ENCODE data around the gene CELF3. TPM values are rescaled to one million over a fixed set of nuclear protein-coding genes. Genes with fewer than 3 reads are reported as not detected.

The CELF3 gene
- total RNA-seq, 1 donor from 2014 or later, result not detected

DNA sequence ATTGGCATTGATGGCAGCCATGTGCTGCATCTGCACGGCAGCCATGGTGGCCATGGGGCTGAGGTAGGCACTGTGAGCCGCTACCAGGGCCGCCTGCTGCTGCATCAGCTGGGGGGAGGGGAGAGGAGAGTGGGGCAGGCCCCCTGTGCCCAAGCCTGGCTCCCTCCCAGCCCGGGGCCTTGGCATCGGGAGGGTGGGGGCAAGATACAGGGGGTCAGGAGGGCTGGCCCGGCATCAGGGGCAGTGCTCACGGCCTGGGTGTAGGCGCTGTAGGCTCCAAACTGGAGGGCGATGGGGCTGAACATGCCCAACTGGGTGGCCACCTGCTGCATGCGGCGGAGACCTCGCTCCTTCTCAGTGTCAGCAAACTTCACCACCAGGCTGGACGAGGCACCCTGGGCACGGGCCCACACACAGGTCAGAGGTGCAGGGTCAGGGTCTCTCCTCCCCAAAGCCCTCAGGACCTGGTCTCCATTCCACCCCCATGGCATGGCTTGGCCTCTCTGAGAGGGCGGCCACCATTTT lies 9.0 kb downstream of the CELF3 start:
- no peak for ATAC-seq
- intact Hi-C loops (cut with DNase I), result no loop called here
- DNase-seq, result no peak

DNA sequence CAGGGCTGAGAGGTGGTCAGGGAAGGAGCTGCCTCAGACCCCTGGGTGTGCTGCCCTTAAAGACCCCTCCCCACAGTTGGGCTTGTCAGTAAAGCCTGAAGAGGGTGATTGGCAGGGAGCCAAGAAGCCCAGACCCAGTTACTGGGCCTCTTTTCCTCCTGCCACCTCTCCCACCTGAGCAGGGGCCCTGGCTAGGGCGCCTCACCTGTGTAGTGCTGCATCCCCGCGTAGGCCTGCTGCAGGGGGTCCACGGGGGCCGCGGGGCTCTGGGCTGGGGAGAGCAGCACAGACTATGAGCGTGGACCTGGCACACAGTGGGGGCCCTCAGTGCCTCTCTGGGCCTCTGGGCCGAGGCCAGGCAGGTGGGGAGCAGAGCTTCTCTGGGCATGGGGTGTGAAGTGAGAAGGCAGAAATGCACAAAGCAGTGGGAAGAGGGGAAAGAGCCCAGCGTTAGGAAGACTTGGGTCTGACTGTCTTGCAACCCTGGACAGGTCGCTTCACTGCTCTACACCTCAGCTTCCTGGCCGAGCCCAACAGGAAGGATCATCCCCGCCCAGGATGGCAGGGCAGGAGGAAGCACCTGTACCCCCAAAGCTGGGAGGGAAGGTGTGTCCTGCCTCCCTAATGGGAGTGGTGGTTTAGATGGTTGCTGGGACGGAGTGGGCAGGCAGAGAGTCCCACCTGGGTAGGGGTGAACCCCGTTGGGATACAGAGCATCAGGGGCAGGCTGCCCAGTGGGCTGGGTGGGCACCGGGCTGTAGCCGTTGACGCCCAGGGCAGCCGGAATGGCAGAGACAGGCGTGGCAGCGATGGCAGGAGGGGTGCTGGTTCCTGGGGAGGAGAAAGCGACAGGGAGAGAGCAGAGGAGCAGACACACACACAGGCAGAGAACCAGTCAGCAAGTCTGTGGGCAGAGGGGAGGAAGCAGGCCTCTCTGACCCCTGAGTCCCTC lies 9.9 kb downstream of the CELF3 start:
- Histone ChIP-seq H3K4me3 (no peak overlapping the region), H3K27ac (no peak overlapping the region), H3K36me3 (peaks cover 3% of the 10 kb centered on the region), H3K27me3 (peaks cover 5% of the 10 kb centered on the region), H3K4me1 (no peaks in the 10 kb centered on the region), H3K9me3 (no peaks in the 10 kb centered on the region)
- ATAC-seq, result peak; percentile 2
- intact Hi-C loops (cut with DNase I), result no loop called here
- TF ChIP-seq, protein P1, sequence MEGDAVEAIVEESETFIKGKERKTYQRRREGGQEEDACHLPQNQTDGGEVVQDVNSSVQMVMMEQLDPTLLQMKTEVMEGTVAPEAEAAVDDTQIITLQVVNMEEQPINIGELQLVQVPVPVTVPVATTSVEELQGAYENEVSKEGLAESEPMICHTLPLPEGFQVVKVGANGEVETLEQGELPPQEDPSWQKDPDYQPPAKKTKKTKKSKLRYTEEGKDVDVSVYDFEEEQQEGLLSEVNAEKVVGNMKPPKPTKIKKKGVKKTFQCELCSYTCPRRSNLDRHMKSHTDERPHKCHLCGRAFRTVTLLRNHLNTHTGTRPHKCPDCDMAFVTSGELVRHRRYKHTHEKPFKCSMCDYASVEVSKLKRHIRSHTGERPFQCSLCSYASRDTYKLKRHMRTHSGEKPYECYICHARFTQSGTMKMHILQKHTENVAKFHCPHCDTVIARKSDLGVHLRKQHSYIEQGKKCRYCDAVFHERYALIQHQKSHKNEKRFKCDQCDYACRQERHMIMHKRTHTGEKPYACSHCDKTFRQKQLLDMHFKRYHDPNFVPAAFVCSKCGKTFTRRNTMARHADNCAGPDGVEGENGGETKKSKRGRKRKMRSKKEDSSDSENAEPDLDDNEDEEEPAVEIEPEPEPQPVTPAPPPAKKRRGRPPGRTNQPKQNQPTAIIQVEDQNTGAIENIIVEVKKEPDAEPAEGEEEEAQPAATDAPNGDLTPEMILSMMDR (IDR thresholded peaks at IDR 0.05), result no peak
- no peak for DNase-seq

More for the DNA sequence above, 9.0 kb downstream of the CELF3 start:
- TF ChIP-seq, protein P1 (IDR thresholded peaks at IDR 0.05), result no peak
- Histone ChIP-seq H3K4me1 (no peaks in the 10 kb centered on the region), H3K27ac (no peak overlapping the region), H3K27me3 (peaks cover 5% of the 10 kb centered on the region), H3K4me3 (no peak overlapping the region), H3K9me3 (no peaks in the 10 kb centered on the region), H3K36me3 (no peaks in the 10 kb centered on the region)

DNA sequence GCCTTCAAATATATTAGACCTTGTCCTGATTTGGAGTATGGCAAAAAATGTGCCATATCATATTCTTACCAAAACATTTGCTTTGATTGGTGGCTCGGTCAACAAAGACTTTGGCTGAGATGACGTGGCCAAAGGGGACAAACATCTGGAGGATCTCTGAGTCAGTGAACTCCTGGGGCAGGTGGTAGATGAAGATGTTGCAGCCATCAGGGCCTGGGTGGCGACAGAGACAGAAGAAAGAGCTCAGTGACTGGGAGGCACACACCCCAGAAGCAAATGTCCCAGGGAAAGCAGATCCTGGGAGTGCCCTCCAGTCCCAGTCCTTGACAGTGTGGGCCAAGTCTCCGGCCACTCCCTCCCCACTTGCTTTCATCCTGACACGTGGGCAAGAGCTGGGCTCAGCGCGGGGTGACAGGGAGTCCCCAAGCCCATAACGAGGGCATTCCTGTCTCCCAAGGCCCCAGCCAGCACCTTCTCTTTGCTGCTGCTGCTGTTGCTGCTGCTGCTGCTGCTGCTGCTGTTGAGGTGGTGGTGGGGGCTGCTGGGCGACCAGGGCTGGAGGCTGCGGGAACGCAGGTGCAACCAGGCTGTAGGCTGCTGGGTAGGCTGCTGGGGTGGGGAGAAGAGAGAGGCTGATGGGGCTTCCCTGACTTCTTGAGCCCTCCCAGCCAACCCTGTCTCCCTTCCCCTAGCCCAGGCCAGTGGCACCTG lies 10.7 kb downstream of the CELF3 start:
- TF ChIP-seq, protein P1 (IDR thresholded peaks at IDR 0.05), result no peak
- peak; percentile 38 for ATAC-seq
- intact Hi-C loops (cut with DNase I), result no loop called here
- no peak overlapping the region for H3K4me3 ChIP-seq
- no peaks in the 10 kb centered on the region for H3K9me3 ChIP-seq
- peaks cover 5% of the 10 kb centered on the region for H3K27me3 ChIP-seq
- no peaks in the 10 kb centered on the region for H3K4me1 ChIP-seq
- H3K27ac ChIP-seq, result no peak overlapping the region
- DNase-seq, result no peak
- H3K36me3 ChIP-seq, result peaks cover 11% of the 10 kb centered on the region

DNA sequence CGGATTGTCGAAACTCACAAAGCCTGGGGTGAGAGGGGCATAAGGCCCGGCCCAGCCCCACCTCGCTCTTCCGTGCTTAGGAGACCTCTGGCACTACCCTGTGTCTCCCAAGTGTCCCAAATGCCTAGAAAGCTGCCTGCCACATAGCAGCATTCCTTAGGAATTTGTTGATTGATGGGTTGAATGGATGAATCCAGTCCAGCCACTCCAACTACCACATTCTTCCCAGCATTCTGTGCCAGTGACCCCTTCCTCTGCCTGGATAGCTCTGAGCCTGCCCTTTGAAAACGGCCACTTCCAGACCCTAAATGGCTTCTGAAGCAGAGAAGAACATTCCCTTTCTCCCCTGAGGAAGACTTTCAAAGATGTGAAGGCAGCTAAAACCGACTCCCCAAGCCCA lies 11.5 kb downstream of the CELF3 start:
- DNase-seq (no peak), ATAC-seq (no peak)
- H3K9me3 ChIP-seq, result no peaks in the 10 kb centered on the region
- intact Hi-C loops (cut with DNase I), result no loop called here
- no peak overlapping the region for H3K4me3 ChIP-seq
- H3K4me1 ChIP-seq, result no peaks in the 10 kb centered on the region
- no peaks in the 10 kb centered on the region for H3K27me3 ChIP-seq
- peaks cover 19% of the 10 kb centered on the region for H3K36me3 ChIP-seq
- TF ChIP-seq, protein P1 (IDR thresholded peaks at IDR 0.05), result no peak
- no peak overlapping the region for H3K27ac ChIP-seq

DNA sequence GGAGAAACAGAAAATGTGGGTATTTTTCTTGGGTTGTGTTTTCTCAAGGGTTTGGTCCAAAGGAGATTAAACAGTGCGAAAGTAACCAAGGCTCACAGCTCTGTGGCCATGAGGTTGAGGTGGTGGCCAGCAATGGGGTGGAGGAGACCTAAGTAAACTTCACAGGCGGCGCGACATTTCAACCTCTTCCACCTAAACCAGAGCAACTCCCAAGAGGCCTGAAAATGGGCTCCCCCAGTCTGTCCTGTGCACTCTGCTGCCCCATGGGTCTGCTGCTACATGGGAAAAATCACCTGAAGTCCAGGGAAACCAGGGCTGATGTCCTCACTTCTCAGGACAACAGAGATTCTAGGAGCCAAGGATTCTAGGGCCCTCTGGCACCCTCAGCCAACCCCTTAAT lies 12.4 kb downstream of the CELF3 start:
- intact Hi-C loops (cut with DNase I), result no loop called here
- Histone ChIP-seq H3K36me3 (peaks cover 27% of the 10 kb centered on the region), H3K4me3 (no peak overlapping the region), H3K27ac (no peak overlapping the region), H3K9me3 (no peaks in the 10 kb centered on the region), H3K4me1 (no peaks in the 10 kb centered on the region), H3K27me3 (no peaks in the 10 kb centered on the region)
- no peak for DNase-seq
- no peak for ATAC-seq
- TF ChIP-seq, protein P1 (IDR thresholded peaks at IDR 0.05), result no peak

All from upper lobe of right lung (tissue), 1 donor.